Globus pallidus (tissue), 1 donor: ENCODE results near the gene C1RL.
"Not testable (repeated sequence)": the region's sequence is repeated elsewhere in the genome, so short reads cannot be mapped to it uniquely, and the experiment has no call there.

Experiments used
- DNase-seq: peaks from one replicate; pipeline ENCODE4 v3.0.0-alpha.2; 2015; ENCODE audit warnings: low spot score

Gene C1RL

GRCh38 chr12:7114008-7114407, 5.0 kb upstream of the C1RL start:
- no peak for DNase-seq

GRCh38 chr12:7113389-7113871, 4.4 kb upstream of the C1RL start:
- DNase-seq = no peak

- no peak for DNase-seq
These were observed 3.0 kb upstream of the C1RL start for GRCh38 chr12:7112041-7112440.

GRCh38 chr12:7110661-7111060, 1.6 kb upstream of the C1RL start:
- DNase-seq = no peak

GRCh38 chr12:7109572-7109920, 532 bp upstream of the C1RL start:
- DNase-seq = no peak

- DNase-seq = no peak
These were observed 815 bp downstream of the C1RL start for GRCh38 chr12:7108003-7108795.

GRCh38 chr12:7107636-7108002, 1.4 kb downstream of the C1RL start:
- DNase-seq = no peak

- DNase-seq = not testable (repeated sequence)
These were observed 1.8 kb downstream of the C1RL start for GRCh38 chr12:7107181-7107580.

- DNase-seq = no peak
These were observed 2.9 kb downstream of the C1RL start for GRCh38 chr12:7106082-7106481.

GRCh38 chr12:7103837-7104584, 5.0 kb downstream of the C1RL start:
- DNase-seq = no peak

GRCh38 chr12:7102582-7102981, 6.4 kb downstream of the C1RL start:
- no peak for DNase-seq

GRCh38 chr12:7101694-7102131, 7.3 kb downstream of the C1RL start:
- no peak for DNase-seq

- DNase-seq = no peak
These were observed 7.8 kb downstream of the C1RL start for GRCh38 chr12:7101047-7101693.

GRCh38 chr12:7100239-7100638, 8.8 kb downstream of the C1RL start:
- no peak for DNase-seq

GRCh38 chr12:7099290-7099996, 9.6 kb downstream of the C1RL start:
- no peak for DNase-seq

- DNase-seq = no peak
These were observed 12.0 kb downstream of the C1RL start for GRCh38 chr12:7096979-7097378.

- DNase-seq = no peak
These were observed 12.7 kb downstream of the C1RL start for GRCh38 chr12:7096006-7096932.

- DNase-seq = no peak
These were observed 15.1 kb downstream of the C1RL start for GRCh38 chr12:7093892-7094291.

GRCh38 chr12:7093486-7093885, 15.5 kb downstream of the C1RL start:
- no peak for DNase-seq

- no peak for DNase-seq
These were observed 16.0 kb downstream of the C1RL start for GRCh38 chr12:7092986-7093460.
